DND-41 (cell line): Measurements from ENCODE around the gene PTPRD.

Source experiments
- CTCF ChIP-seq: IDR thresholded peaks from 2 replicates; pipeline ENCODE4 v1.5.1; 2012; ENCODE audit warnings: borderline replicate concordance, low read length, moderate library complexity, mild to moderate bottlenecking; ENCODE audit not compliant: poor library complexity, severe bottlenecking; ENCODE audit errors: extremely low read depth
- EZH2 ChIP-seq: IDR thresholded peaks from 3 replicates; pipeline ENCODE4 v1.6.1; 2012; ENCODE audit warnings: borderline replicate concordance, low read depth, mild to moderate bottlenecking, moderate library complexity, low read length, inconsistent platforms; ENCODE audit not compliant: severe bottlenecking

GRCh38 chr9:8287970-8288369, 2324.8 kb downstream of the PTPRD start:
- TF ChIP-seq EZH2 (no peak), CTCF (no peak)
